Measurements from ENCODE around the gene GGTLC3.
"Not testable (repeated sequence)": the region's sequence is repeated elsewhere in the genome, so short reads cannot be mapped to it uniquely, and the experiment has no call there.

Gene GGTLC3

DNA sequence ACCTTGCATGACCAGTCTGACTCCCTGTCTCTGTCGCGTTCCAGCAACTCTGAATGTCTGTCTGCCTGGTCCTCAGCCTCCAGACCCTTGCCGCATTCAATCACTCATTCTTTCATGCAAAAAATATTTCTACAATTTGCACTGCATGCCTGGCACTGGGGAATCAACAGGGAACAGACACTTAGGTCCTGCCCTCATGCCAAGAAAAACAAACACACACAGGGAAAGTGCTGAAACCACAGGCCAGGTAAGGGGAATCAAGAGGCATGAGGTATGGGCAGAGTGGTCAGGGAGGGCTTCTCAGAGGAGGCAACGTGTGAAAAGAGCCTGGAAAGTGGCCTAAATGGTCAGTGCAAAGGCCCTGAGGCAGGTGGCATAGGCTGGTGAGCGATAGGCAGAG is at the start of gene GGTLC3:
Gene GGTLC3 (minus strand): TSS at position 101 of the 400 bp plus-strand sequence. CDS start 264 bp downstream, outside the sequence.
- DNase-seq, result not testable (repeated sequence)

DNA sequence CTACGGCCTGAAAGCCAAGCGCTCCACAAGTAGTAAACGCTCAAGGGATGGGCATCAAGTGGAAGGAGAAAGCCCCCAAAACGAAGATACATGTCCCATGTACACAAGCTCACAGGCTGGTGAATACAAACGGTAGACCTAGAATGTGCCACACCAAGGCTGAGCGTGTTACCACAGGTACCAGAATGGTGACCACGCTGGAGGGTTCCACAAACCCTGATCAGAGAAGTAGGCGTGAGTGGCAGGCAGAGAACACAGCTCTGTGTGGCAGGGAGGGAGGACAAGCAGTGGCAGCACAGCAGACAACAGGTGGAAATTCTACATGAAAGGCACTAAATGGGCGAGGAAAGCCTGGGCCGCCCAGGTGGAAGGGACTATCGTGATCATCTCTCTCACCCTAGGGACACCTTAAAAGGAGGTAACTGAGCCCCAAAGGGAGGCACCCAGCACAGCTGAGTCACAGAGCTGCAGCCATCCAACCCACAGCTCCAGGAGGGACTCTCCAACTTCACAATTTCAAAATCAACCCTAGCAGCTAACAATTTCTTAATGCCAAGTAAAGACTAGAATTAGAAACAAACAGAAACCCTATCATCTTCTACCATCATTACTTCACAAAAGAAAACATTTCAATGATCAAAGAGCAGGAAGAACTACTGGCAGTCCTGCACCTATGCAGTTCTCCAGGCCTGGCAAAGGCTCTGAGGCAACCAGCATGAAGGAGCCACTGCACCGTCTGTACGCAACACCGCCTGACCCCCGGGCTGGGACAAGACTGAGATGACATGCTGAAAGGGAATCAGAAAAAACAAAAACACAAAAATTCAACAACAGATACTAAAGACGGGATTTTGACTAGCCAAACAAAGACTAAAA is 42.4 kb upstream of the GGTLC3 start:
- DNase-seq, result not testable (repeated sequence)

DNA sequence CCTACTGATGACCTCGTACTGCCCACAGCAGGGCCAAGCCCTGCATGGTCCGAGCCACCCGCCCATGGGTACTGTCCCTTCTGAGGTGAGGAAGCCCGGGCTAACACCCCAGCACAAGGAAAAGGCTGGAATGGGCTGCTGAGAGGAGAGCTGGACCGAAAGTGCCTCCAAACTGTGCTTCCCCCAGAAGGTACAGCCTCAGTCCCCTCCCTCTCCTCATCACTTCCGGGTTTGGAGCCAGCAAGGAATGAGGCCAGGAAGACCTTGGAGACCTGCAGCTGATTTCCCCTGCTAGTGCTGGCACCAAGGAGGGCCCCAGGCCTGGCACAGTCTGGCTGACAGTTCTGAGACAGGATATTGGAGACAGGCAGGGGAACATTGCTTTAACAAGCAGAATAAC is 41.0 kb upstream of the GGTLC3 start:
- DNase-seq, result not testable (repeated sequence)

DNA sequence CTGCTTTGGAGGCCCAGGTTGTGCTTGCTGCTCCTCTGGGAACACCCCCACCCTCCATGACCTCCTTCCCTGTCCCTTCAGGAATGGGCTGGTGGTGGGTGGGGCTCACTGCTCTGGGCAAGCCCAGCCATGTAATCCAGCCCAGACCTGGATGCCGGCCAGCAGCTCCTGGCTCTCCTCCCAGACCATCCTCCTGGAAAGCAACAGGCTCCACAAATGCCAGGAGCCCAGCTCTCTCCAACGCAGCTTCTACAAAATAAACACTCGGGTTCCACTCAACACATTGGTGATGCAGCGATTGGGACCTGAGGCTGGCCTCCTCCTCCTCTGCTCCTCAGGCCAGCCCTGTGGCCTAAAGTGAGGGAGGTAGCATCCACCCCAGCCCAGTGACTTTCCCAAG is 40.6 kb upstream of the GGTLC3 start:
- not testable (repeated sequence) for DNase-seq

DNA sequence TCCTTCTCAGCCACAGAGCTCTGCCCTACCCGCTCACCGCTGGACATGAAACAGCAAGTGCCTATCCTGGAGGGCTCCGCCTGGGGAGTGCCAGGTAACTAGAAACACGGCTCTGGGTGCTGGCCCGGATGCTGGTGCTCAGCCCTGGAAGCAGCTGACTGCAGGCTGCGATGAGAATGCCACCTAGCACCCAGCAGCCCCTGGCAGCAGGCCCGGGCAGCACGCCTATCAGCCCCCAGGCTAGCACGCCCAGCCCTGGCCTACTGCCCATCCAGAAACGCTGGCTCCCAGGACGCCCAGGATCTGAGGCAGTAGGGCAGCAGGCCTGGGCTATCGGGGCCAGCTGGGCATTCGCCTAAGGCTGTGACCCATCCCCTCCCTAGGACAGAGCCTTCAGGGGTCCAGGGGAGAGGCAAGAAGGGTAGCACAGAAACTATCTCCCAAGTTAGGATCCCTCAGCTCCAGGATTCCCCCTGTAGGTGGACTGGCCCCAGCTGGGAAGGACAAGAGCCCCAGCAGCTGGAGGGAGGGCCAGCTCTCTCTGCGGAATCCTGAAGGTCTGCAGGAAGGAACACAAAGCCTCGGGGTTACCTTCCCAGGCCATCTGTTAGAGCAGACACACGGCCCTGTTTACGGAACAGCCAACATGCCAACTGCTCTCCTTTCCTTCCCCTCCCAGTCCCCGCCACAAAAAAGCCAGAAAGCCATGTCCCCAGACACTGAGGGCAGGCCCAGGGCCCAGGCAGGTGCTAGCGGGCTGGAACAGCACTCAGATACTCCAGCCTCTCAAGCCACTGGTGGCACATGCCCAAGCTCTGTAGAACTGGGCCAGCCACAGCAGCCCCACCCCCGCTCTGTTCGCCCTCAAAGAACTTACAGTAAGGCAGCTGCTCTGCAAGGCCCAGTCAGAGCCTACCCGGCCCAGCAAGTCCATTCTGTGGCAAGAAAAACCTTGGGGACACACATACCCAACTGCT is 36.6 kb upstream of the GGTLC3 start:
- not testable (repeated sequence) for DNase-seq

DNA sequence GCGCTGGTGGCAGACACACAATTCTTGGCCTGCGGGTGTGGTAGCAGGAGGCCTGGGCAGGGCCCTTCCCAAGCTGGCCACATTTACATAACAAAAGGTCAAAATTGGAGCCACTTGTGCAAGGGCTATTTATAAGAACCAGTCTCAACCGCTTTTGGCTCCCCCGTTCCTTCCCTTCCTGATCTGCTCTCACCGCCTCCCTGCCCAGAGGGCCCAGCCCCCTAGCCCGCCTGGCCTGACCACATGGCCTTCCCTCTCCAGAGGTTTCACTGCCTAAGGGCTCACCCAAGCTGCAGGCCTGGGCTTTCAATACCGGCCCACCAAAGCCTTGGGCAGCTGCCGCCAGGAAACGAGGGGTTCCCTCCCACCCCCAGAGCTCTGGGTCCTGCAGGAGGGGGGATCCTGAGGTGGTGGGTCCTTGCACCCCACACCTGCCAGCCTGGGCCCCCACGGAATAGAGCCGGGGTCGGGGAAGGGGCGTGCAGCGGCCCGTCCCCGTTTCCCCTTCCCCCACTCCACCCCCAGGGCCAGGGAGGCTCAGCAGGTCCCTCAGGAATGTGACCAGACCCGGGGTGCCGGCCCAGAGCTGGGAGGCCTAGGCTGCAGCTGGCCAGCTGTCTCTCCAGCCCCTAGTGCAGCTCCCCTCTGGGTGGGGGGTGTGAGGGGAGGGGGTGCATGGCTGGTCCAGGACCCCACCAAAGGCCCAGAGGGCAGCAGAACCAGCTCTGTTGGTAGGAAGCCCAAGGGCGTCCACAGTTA is 35.1 kb upstream of the GGTLC3 start:
- not testable (repeated sequence) for DNase-seq

DNA sequence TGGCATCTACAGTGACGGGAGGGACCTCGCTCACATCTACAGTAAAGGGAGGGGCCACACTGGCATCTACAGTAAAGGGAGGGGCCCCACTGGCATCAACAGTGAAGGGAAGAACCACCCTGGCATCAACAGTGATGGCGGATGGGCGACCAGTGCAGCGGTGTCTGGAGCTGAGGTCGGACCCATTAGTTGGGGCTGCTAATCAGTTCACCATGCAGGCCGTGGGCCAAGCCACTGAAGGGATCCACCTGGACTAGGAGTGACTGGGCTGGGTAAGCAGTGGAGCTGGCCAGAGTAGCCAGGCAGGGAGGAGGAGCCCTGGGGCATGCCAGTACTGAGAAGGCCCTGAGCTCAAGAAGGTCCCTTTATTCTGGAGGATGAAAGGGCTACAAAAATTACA is 33.1 kb upstream of the GGTLC3 start:
- not testable (repeated sequence) for DNase-seq

DNA sequence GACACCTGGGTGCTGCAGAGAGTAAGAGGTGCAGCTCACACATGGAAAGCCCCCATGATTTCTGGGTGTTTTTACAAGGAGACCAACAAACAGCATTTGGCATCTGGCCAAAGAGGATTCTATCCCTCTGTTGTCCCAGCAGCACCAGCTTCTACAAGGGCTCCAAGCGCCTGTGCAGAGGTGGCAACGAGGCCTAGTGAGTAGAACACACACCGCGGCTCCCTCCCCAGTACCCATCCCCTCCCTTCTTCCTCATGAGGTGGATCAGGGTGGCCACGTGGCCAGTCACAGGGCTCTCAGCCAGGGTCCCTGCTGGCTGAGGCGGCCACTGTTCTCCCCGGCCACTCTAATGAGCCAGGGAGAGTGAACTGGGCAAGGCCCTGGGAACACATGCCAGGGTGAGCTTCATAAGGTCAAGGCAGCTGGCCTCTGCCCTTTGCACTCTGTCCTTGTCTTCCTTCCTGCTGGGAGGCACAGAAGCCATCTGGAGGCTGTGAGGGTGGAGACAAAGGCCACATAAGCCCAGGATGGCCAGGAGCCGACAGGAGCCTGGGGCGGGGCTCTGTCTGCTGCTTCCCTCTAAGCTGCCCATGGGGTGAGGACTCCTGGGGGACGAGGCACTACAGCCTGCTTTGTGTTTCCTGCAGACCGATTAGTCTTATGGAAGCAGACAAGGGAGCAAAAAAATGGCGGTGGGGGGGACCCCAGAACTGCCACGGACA is 31.7 kb upstream of the GGTLC3 start:
- not testable (repeated sequence) for DNase-seq

DNA sequence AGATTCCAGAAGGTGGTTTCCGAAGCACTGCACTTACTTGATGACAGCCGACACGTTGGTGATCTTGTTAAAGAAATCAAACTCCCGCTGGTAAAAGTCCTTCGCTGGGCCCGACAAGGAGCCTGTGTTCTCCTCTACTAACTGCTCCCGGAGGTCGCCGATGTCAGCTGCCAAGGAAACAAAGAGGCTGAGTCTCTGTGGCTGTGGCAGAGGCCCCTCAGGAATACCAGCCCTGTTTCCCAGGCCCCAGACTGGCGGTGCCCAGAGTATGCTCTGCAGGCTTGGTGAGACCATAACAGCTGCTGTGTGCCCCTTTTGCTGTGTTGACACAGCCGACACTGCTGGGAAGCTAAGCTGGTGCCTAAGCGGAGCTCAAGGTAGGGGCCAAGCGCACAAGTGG is 26.7 kb upstream of the GGTLC3 start:
- not testable (repeated sequence) for DNase-seq

DNA sequence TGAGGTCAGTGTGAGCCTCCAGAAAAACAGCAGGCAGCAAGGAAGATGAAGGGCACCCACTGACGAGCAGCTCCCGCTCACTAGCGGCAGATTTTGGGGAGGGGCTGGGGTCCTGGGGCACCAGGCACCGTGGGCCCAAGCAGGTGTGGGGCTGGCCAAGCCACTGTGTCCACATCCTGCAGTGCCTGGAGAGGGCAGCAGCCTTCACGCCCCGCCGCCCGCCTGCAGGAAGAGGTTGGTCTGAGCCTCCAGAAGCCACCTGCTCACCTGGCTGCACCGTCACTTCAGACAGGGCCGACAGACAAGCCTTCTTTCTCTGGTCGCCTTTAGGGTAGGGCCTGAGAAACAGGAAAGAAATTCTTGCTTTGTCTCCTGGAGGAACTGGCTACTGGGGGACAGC is 25.4 kb upstream of the GGTLC3 start:
- DNase-seq, result not testable (repeated sequence)

DNA sequence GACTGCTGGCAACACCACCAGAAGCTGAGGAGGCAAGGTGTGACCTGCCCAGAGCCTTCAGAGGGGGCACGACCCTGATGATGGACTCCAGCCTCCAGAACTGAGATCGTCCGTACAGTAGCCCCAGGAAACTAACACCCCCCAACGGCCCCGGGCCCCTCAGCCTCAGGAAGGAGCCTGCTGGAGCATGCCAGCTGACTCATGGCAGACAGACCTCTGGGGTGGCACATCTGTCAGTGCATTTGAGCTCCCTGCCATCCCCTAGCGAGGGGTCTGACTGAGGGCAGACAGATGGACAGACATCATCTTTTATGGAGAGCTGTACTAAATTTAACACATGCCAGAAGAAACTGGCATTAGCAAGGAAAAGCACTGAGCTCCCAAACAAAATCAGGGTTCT is 22.0 kb upstream of the GGTLC3 start:
- DNase-seq, result not testable (repeated sequence)

DNA sequence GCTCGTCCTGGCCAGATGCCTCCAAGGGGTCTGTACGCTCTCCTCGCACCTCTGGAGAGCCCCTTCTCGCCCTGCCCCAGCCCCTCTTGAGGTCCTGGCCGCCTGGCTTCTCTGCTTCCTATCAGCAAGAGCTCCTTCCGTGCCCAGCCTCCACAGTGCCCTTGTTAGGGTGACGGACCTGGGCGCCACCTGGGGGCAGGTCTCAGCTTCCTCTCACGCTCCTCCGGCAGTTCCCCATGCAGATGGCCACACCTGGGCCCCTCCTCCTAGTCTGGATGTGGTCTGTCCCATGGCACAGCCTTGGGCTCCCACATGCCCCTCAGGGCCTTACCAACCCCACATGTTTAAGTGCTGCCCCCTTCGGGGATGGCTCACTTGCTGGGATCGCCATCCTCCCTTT is 16.4 kb upstream of the GGTLC3 start:
- DNase-seq, result not testable (repeated sequence)

DNA sequence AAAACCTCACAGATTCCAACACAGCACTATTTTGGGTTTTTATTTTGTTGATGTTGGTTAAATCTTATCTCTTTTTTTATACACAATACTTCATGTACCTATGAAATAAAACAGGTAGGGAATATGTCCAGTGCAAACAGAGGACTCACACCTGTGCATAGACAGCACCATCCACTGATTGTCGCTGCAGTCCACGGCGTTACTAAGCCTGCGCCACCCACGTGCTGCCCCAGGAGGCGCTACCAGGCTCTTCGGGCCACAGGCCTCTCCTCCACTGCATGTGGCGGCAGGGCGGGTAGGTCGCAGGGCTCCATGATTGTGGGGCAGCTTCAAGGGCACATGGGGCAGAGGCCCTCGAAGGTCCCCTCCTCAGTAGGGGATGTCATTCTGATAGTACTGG is 15.7 kb upstream of the GGTLC3 start:
- DNase-seq, result not testable (repeated sequence)

DNA sequence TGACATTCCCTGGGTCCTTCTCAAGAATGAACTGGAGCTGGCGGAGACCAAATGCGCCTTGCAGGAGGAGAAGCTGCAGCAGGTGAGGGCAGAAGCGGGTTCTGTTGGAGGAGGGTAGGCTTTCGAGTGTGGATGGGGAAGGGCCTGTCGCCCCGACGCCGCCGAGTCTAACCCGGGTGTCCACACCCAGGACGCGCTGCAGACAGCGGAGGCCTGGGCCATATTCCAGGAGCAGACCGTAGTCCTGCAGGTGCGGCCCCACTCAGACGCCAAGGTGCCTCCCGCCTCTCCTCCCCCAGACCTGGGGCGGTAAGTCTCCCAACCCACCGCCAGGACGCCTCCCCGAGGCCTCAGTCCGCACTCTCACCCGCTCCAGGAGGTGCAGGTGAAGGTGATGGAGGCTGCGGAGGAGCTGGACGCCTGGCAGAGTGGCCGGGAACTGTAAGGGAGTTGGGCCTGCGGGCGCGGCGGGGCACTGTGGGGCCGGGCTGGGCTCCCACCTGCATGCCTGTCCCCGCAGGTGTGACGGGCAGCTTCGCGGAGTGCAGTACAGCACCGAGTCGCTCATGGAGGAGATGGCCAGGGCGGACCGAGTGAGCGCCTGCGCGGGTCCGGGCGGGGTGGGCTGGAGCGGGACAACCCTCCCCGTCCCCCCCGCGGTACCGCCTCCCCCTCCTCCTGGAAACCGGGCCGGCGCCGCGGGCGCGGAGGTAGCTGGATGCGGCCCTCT is 11.6 kb upstream of the GGTLC3 start:
- DNase-seq, result not testable (repeated sequence)

DNA sequence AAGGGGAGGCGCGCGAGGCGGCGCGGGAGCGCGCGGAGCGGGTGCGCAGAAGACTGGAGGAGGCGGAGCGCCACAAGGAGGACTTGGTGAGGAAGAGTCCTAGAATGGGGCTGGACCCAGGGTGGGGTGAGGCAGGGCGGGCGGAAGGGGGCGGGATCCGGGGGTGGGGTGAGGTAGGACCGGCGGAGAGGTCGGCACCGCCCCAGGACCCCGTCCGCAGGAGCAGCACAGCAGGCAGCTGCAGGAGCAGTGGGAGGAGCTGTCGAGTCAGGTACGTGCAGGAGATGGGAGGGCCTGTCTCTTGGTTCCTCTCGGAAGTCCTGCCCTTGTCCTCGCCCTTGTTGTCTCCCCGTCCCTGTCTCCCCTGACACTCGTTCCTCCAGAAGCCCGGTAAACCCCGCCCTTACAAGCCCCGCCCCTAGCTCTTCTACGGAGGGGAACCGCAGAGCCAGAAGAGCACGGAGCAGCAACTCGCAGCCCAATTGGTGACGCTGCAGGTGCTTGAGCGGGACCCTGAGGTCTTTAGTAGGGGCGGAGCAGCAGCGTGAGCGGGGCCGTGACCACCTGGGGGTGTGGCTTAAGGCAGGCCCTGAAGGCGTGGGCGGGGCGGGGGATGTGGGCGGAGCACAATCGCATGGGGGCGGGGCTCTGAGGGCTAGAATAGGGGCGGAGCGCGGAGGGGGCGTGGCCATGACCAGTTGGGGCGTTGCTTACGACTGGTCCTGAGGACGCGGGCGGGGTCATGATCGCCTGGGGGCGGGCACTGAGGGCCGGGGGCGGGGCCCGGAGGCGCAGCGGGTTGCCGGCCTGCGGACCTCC is 10.8 kb upstream of the GGTLC3 start:
- not testable (repeated sequence) for DNase-seq

DNA sequence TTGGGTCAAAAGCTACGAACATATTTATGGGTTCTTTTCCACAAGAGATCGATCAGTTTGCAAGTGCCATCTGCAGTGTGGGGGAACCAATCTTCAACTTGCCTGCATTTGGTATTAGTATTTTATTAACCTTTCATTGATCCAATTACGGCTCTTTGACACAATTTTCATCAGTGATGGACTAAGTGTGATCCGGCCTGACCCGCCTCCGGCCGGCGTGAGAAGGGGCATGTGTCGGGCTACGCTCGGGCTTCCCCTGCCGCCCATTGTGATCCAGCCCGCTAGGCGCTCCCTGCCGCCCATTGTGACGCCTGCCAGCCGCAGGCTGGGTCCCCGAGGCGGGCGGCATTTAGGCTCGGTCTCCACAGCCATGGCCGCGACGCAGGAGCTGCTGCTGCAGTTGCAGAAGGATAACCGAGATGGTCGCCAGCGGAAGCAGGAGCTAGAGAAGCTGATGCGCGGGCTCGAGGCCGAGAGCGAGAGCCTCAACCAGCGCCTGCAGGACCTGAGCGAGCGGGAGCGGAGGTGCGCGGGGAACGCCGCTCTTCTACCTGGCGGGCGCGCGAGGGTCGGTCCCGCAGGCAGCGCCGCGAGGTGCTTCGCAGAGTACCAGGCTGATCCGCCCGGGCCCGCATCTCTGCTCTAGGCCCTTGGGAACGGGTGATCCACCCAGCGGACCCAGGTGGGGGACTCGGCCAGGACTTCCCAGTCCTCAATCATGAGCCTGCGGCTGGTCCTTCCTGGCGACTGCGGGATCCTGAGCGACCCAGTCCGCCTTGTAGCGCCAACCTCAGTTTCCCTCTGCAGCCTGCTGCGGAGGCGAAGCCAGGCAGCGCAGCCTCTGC is 10.0 kb upstream of the GGTLC3 start, which contains the start of gene TMEM191B:
Gene TMEM191B (plus strand): TSS at position 51 of the 845 bp plus-strand sequence. CDS start 179 bp downstream, at position 230.
- not testable (repeated sequence) for DNase-seq

DNA sequence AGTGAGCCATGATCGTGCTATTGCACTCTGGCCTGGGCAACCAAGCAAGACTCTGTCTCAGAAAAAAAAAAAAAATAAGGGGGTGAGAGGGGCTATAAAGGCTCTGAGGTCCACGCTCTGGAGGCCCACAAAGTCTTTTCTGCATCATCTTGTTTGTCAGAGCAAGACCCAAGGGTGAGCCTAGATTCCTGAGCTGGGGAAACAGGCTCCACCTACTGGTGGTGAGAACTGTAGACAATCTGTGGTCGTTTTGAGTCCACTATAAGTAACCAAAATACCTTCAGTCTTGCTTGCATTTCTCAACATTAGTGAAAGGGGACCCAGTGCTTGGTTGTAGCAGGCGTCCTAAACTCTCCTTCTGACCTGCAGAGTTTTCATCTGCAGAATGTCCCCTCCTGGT is 5.4 kb upstream of the GGTLC3 start:
- DNase-seq, result not testable (repeated sequence)

DNA sequence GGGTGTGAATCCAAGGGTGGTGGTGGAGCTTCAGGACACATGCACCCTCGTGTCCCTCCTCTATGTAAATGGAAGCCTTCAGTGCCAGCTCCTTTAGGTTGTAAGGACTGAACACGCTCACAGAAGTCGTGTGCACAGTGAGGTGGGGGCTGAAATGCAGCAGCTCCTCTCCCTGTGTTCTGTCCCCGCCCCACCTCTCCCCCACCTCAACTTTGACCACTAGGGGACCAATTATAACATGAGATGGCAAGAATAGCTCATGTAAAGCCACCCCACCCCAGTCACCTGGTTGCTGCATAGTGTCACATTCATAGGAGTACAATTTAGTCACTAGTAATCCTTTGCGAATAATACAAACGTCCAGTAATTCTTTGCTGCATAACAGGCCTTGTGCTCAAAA is 4.8 kb upstream of the GGTLC3 start:
- DNase-seq, result not testable (repeated sequence)

DNA sequence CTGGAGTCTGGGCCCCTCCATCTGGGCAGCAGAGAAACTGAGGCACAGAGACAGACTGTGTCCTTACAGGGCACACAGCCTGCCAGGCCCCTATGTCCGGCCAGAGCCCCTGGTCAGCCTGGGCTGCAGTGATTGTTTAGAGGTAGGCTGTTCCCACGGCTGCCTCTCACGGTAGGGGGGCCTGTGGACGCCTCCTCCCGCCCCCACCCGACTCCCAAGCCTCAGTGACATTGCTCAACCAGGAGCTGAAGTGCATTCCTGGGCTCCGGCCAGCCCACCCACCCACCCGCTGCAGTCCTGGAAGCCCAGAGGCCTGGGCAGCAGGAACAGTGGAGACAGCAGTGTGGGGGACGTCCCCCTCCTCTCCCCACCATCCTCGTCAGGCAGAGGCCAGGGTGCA is 4.5 kb downstream of the GGTLC3 start:
- DNase-seq, result not testable (repeated sequence)
